Mucosa of descending colon (tissue), 3 donors: ENCODE data around the gene SBF2. TPM values are rescaled to one million over a fixed set of nuclear protein-coding genes. Genes with fewer than 3 reads are reported as not detected.
"Not testable (repeated sequence)": the region's sequence is repeated elsewhere in the genome, so short reads cannot be mapped to it uniquely, and the experiment has no call there.

Experiments
- ATAC-seq: fragments of 200-7000 bp; cut with Tn5 transposase; one replicate; pipeline ENCODE4 v1.9.1; 2020; ENCODE audit warnings: mild to moderate bottlenecking, moderate library complexity
- DNase-seq, 3 donors: peaks; one replicate each; pipeline ENCODE4 v3.0.0-alpha.2; 2020
- H3K36me3 ChIP-seq: fragments of 200-600 bp; one replicate; pipeline ENCODE4 v1.8.0; 2021; ENCODE audit warnings: low read depth, mild to moderate bottlenecking
- H3K4me1 ChIP-seq: fragments of 200-600 bp; one replicate; pipeline ENCODE4 v1.8.0; 2021; ENCODE audit warnings: low read depth, mild to moderate bottlenecking
- H3K4me3 ChIP-seq: fragments of 200-600 bp; one replicate; pipeline ENCODE4 v1.8.0; 2021; ENCODE audit warnings: mild to moderate bottlenecking
- H3K9me3 ChIP-seq: fragments of 200-600 bp; one replicate; pipeline ENCODE4 v1.8.0; 2021; ENCODE audit warnings: mild to moderate bottlenecking
- intact Hi-C, 2 donors: fragments of 100-400 bp; cut with DNase I in 1 of 2; cut with micrococcal nuclease in 1 of 2; formaldehyde crosslinking; loops; one replicate each; pipeline versions ENCODE4 v1.11.0 to v1.11.1; 2022; cut with DNase I, micrococcal nuclease
- total RNA-seq, 3 donors: library from RNA; stranded (reverse); fragmentation: NEBNext Ultra II Directional in 2 of 3; extraction: Animal tissue kit (Norgen Biotek cat#: 25700) in 2 of 3; gene quantifications; one replicate each; pipeline versions ENCODE4 v1.2.1 to v1.2.4, GENCODE V29; 2021 to 2023
- TF ChIP-seq, protein P1 (sequence below): fragments of 200-600 bp; IDR thresholded peaks from one replicate; pipeline ENCODE4 v1.8.0; 2022; ENCODE audit warnings: antibody characterized with exemption, mild to moderate bottlenecking
- donor health status: DM: no; HTN: no; CAD: no; lungs with moderate emphysema.
- donor health status: DM: no; HTN: no; CAD: no.
- donor health status: DM: no; HTN: yes; CAD: no.

The SBF2 gene
- total RNA-seq, 3 donors from 2014 or later = 35.2 to 60.3 (median 48.2) TPM

DNA sequence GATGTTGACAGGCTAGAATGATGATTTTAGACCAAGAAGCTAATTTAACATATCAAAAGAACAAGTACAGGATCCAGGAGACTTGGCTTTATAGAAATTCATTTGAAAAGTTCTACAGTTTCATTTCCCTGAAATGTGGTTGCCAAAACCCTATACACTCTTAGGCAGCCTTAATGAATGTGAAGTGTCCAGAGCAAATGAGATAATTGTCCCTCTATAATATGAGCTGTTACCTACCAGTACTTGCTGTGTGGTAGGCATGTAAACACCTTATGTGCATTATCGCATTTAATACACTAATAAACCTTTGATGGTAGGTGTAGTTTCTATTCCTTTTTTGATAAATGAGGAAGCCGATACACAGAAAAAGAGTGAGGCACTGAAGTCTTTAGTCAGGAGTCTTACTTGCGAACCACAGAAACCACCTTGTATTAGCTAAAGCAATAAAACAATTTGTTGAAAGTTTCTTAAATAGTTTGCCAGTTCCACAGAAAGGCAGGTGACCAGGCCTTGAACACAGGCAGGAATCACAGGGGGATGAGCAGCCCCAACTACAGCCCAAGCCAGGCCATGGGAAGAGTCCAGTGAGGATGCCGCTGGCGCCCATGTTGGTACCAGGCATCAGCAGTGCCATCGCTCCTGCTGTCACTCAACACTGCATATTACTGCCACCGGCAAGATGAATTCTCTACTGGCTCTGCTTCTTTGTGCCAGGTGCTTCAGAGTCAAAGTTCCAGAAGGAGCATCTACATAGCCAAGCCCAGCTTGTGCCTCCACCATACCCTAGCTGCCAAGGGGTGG, 548.4 kb downstream of the SBF2 start:
- DNase-seq = no peak
- no peaks in the 10 kb centered on the region for H3K36me3 ChIP-seq
- TF ChIP-seq, protein P1, sequence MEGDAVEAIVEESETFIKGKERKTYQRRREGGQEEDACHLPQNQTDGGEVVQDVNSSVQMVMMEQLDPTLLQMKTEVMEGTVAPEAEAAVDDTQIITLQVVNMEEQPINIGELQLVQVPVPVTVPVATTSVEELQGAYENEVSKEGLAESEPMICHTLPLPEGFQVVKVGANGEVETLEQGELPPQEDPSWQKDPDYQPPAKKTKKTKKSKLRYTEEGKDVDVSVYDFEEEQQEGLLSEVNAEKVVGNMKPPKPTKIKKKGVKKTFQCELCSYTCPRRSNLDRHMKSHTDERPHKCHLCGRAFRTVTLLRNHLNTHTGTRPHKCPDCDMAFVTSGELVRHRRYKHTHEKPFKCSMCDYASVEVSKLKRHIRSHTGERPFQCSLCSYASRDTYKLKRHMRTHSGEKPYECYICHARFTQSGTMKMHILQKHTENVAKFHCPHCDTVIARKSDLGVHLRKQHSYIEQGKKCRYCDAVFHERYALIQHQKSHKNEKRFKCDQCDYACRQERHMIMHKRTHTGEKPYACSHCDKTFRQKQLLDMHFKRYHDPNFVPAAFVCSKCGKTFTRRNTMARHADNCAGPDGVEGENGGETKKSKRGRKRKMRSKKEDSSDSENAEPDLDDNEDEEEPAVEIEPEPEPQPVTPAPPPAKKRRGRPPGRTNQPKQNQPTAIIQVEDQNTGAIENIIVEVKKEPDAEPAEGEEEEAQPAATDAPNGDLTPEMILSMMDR = no peak
- peak; percentile 6 for ATAC-seq
- no peak overlapping the region for H3K4me3 ChIP-seq
- intact Hi-C loops = loop anchor here in 1 of 2 donors (5.0 kb wide), 1 partner anchor 133 kb away; no protein-coding TSS in a partner anchor
- peaks cover 3% of the 10 kb centered on the region for H3K4me1 ChIP-seq
- H3K9me3 ChIP-seq = no peaks in the 10 kb centered on the region

DNA sequence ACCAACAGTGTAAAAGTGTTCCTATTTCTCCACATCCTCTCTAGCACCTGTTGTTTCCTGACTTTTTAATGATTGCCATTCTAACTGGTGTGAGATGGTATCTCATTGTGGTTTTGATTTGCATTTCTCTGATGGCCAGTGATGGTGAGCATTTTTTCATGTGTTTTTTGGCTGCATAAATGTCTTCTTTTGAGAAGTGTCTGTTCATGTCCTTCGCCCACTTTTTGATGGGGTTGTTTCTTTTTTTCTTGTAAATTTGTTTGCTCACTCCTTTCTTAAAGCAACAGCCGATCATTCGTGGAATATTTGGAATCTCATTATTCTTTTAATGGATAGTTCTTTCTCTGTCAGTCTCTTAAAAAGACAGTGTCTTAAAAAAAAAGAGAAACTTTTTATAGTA, 550.5 kb downstream of the SBF2 start:
- H3K4me3 ChIP-seq, intact Hi-C loops, H3K36me3 ChIP-seq, H3K4me1 ChIP-seq, H3K9me3 ChIP-seq, DNase-seq, ATAC-seq: not testable (repeated sequence)

DNA sequence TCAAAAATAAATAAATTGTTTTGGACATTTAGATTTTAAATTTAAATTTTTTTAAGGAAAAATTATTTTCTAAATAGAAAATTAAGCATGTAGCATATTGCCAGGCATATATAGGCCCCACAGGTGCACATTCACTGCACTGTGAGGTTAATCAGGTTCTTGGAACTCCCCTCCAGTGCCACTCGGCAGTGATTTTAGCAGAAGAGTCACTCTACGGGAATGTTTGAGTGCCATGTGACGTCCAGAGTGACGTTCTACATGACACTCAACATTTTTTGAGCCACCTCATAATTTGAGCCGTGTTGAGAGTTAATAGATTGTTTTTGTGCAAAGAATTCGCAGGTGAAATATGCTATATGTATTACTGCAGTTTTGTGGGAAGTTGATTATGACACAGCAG, 552.8 kb downstream of the SBF2 start:
- intact Hi-C loops = no loop called here
- Histone ChIP-seq H3K36me3 (no peaks in the 10 kb centered on the region), H3K4me1 (peaks cover 3% of the 10 kb centered on the region), H3K4me3 (no peak overlapping the region), H3K9me3 (no peaks in the 10 kb centered on the region)
- TF ChIP-seq, protein P1 = no peak
- ATAC-seq (no peak), DNase-seq (no peak)

DNA sequence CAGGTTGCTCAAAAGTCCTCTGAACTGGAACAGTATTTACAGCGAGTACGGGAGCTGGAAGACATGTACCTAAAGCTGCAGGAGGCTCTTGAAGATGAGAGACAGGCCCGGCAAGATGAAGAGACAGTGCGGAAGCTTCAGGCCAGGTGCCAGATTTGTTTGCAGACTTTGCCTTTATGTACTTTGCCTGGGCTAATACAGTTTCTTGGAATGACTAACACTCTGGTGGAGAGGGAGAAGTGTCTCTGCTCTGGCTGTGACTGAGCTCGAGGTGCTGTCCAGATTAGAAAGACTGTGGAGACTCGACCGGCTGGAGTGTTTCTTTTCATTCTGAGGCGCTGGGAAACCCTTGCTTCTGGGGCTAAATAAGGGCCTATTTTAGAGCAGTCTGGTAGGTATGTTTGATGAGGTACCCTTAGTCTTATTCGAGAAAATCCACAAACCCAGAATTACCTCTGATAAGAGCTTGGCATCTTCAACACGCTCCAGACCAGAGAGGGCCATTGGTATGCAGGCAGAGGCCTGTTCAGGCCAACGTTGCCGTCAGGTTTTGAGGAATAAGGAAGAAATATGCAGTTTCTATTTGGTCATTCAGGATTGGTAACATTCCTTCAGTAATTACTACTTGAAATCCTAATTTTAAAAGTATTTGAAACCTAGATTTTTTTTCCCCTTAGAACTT, 553.7 kb downstream of the SBF2 start:
- intact Hi-C loops = no loop called here
- peaks cover 3% of the 10 kb centered on the region for H3K4me1 ChIP-seq
- peak in 2 of 3 donors; percentile 35 to 67 for DNase-seq
- TF ChIP-seq, protein P1 = no peak
- H3K9me3 ChIP-seq = no peaks in the 10 kb centered on the region
- H3K36me3 ChIP-seq = no peaks in the 10 kb centered on the region
- no peak overlapping the region for H3K4me3 ChIP-seq
- peak; percentile 93 for ATAC-seq

DNA sequence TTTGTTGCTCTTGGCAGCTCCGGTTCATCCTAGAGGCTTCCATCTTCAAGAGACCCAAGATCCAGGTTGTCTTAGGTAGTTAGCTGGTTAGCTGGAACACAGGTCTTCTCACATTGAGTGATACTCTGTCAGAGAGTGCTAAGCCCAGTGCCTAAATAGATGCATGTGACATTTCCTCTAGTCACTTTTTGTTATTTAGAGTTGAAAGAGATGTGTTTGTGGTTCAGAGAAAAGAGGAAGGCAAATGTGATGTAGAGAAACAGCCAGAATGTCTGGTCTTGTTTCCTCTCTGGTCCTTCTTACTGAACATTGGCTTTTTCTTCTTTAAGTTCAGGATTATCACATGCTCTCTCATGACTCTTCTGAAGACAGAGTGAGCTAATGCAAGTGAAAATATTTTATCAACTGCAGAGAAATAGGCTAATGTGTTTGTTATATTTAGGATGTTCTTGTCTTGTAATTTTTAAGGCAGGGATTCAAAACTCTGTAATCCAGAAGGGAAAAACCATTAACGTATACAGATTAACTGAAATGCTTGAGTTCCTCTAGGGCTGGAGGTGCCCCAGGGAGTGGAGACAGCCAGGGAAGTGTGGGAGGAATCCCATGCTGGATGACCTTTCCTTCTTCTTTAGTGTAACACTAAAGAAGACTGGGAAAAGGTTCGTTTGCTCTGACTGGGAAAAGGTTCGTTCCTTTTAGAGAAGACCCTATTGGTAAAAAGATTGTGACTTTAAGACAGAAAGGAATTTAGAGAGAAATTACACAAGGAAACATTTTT, 554.7 kb downstream of the SBF2 start:
- ATAC-seq (peak; percentile 52), DNase-seq (no peak)
- TF ChIP-seq, protein P1 = no peak
- Histone ChIP-seq H3K9me3 (no peaks in the 10 kb centered on the region), H3K4me1 (peaks cover 3% of the 10 kb centered on the region), H3K4me3 (no peak overlapping the region), H3K36me3 (no peaks in the 10 kb centered on the region)
- intact Hi-C loops = no loop called here
